Testis (tissue), 3 donors: ENCODE data around the gene PSORS1C1. TPM values are rescaled to one million over a fixed set of nuclear protein-coding genes. Genes with fewer than 3 reads are reported as not detected.

Experiments used
- DNase-seq: peaks from one replicate; pipeline ENCODE4 v3.0.0-alpha.2; 2019
- H3K27ac ChIP-seq, 2 donors: fragments of 200-600 bp; sonication (generic); one replicate each; pipeline ENCODE4 v1.5.1; 2019
- H3K27me3 ChIP-seq: fragments of 200-600 bp; sonication (generic); one replicate; pipeline ENCODE4 v1.5.1; 2019
- H3K36me3 ChIP-seq: fragments of 200-600 bp; sonication (generic); one replicate; pipeline ENCODE4 v1.5.1; 2017; ENCODE audit warnings: low read depth; ENCODE audit errors: missing control alignments
- H3K4me1 ChIP-seq: fragments of 200-600 bp; sonication (generic); one replicate; pipeline ENCODE4 v1.5.1; 2019
- H3K4me3 ChIP-seq, 2 donors: fragments of 200-600 bp; sonication (generic); one replicate each; pipeline ENCODE4 v1.5.1; 2017 to 2019
- H3K9me3 ChIP-seq: fragments of 200-600 bp; sonication (generic); one replicate; pipeline ENCODE4 v1.5.1; 2017
- POLR2A ChIP-seq: fragments of 450-650 bp; IDR thresholded peaks from one replicate; pipeline ENCODE4 v1.6.1; 2017; ENCODE audit warnings: antibody characterized with exemption, mild to moderate bottlenecking, moderate library complexity
- WGBS, 2 donors: methylation state at CpG; one replicate each; pipeline ENCODE4 v1.1.5; 2018; 5-methylcytosine and 5-hydroxymethylcytosine counted together
- intact Hi-C: fragments of 100-400 bp; cut with DNase I; formaldehyde crosslinking; loops from one replicate; pipeline ENCODE4 v1.15.1; 2023; ENCODE audit warnings: low total_unique reads
- polyA plus RNA-seq: library from polyadenylated mRNA; stranded (reverse); fragments of 350-450 nt; fragmentation: Illumina TruSeq; extraction: RNeasy Lipid Tissue Mini Kit (QIAGEN cat#74804); gene quantifications from one replicate; pipeline ENCODE4 v1.2.3, GENCODE V29; 2014; ENCODE audit warnings: low read depth, low replicate concordance; ENCODE audit not compliant: insufficient read depth
- total RNA-seq, 2 donors: library from RNA; depleted of rRNA; stranded (reverse); fragments of >200 nt; gene quantifications; one replicate each; pipeline ENCODE4 v1.2.3, GENCODE V29; 2016
- TF ChIP-seq, protein P1 (sequence below), 3 experiments: fragments of 450-650 bp in 2 of 3; fragments of 200-600 bp in 1 of 3; sonication (generic) in 1 of 3; IDR thresholded peaks; one replicate each; pipeline ENCODE4 v1.5.1; 2016 to 2019; ENCODE audit warnings: antibody characterized with exemption in 3 of 3, mild to moderate bottlenecking in 2 of 3, moderate library complexity in 1 of 3

The PSORS1C1 gene
- total and polyA plus RNA-seq, 3 donors from 2014 or later = 28.0 to 126 (median 32.7) TPM

DNA sequence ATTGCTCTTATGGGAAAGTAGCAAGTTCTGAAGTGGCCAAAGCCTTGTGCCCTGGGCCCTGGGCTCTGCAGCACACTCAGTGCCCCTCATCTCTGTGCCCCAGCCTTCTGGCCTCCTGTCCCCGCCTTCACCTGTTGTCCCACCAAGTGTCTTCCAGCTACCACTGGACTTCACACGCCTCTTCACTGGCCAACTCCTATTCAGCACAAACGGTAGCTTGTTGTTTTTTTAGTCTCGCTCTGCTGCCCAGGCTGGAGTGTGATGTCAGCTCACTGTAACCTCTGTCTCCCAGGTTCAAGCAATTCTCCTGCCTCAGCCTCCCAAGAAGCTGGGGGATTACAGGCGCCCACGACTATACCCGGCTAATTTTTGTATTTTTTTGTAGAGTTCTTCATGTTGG lies 38.2 kb downstream of the PSORS1C1 start:
- Histone ChIP-seq H3K4me1 (peaks cover 7% of the 10 kb centered on the region), H3K27me3 (no peaks in the 10 kb centered on the region), H3K4me3 (no peak overlapping the region), H3K27ac (no peak overlapping the region), H3K9me3 (no peaks in the 10 kb centered on the region), H3K36me3 (no peaks in the 10 kb centered on the region)
- 86 to 94% methylated on average over 7 of the region's 7 CpGs for WGBS, 2 donors
- intact Hi-C loops = no loop called here
- DNase-seq = no peak
- no peak for TF ChIP-seq POLR2A
- TF ChIP-seq, protein P1, sequence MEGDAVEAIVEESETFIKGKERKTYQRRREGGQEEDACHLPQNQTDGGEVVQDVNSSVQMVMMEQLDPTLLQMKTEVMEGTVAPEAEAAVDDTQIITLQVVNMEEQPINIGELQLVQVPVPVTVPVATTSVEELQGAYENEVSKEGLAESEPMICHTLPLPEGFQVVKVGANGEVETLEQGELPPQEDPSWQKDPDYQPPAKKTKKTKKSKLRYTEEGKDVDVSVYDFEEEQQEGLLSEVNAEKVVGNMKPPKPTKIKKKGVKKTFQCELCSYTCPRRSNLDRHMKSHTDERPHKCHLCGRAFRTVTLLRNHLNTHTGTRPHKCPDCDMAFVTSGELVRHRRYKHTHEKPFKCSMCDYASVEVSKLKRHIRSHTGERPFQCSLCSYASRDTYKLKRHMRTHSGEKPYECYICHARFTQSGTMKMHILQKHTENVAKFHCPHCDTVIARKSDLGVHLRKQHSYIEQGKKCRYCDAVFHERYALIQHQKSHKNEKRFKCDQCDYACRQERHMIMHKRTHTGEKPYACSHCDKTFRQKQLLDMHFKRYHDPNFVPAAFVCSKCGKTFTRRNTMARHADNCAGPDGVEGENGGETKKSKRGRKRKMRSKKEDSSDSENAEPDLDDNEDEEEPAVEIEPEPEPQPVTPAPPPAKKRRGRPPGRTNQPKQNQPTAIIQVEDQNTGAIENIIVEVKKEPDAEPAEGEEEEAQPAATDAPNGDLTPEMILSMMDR (IDR thresholded peaks at IDR 0.05) = no peak

DNA sequence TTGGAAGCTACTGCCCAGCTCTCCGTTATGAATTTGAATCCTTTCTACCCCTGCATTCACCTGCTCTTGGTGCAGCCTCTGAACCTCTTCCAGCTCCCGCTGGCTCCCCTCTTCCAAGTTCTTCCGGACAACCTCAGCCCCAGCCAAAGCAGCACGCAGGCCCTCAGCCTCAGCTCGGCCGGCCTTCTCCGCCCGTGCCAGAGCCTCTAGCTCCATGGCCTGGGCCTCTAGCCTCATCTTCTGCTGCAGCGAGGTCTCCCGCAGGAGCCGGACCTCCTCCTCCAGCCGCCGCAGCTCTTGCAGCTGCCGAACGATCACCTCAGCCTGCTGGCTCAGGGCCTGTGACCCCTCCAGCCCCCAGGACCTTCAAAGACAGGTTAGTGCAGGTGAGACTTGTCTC lies 39.8 kb downstream of the PSORS1C1 start:
- TF ChIP-seq, protein P1 (IDR thresholded peaks at IDR 0.05) = no peak
- TF ChIP-seq POLR2A = no peak
- H3K27ac ChIP-seq = no peak overlapping the region
- DNase-seq = no peak
- H3K9me3 ChIP-seq = no peaks in the 10 kb centered on the region
- WGBS, 2 donors = 84 to 95% methylated on average over 13 to 15 of the region's 15 CpGs
- no peaks in the 10 kb centered on the region for H3K36me3 ChIP-seq
- intact Hi-C loops = no loop called here
- peaks cover 11% of the 10 kb centered on the region for H3K4me1 ChIP-seq
- no peaks in the 10 kb centered on the region for H3K27me3 ChIP-seq
- no peak overlapping the region for H3K4me3 ChIP-seq

DNA sequence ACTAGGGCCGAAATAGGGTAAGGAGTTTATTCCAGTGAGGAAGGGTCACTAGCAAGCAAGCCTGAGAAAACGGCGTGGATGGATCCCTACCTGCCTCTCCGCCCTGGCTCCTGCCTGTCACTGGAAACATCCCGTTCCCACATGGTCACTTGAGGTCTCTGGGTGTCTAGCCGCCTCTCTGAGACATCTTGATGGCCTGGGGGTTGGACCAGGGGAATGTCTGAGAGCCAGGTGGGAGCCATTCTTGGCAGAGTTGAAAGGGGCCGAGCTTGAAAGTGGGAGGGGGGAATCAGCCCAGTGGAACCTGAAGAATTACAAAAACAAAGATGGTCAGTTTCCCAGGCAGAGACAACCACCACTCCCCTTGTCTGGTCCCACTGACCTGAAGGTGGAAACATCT lies 42.0 kb downstream of the PSORS1C1 start:
- intact Hi-C loops = no loop called here
- DNase-seq = no peak
- no peak for TF ChIP-seq POLR2A
- TF ChIP-seq, protein P1 (IDR thresholded peaks at IDR 0.05) = no peak
- no peaks in the 10 kb centered on the region for H3K36me3 ChIP-seq
- peaks cover 11% of the 10 kb centered on the region for H3K4me1 ChIP-seq
- no peaks in the 10 kb centered on the region for H3K9me3 ChIP-seq
- no peak overlapping the region for H3K27ac ChIP-seq
- H3K4me3 ChIP-seq = no peak overlapping the region
- 84 to 94% methylated on average over 5 to 7 of the region's 7 CpGs for WGBS, 2 donors
- no peaks in the 10 kb centered on the region for H3K27me3 ChIP-seq

DNA sequence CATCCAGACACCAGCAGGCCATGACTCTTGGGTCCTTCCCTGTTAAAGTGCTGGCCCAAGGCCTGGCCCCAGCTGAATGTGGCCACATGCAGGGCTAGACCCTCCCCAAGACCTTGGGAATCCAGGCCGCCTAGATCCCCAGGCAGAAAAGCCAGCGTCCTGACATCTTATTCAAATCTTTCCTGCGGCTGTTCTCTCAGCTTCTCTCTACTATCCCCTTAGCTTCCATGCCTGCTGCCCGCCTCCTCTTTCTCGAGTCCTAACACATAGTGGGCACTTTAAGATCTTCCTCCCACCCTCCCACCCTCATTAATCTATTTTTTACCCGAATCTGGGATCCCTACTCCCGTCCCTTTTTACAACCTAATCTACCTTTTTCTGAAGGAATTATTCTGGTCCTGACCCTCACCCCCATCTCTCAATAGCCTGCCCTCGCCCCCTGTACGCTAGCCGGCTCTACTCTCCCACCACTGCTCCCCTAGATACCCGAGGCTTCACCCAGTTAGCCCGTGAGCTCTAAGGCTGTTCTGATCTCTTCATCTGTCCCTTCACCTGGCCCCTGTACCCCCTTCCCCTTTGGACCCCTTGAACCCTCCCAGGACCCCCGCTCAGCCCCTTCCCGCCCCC lies 43.0 kb downstream of the PSORS1C1 start, which contains the start of gene CCHCR1:
Gene CCHCR1, minus strand, starts transcription at position 290 of the 627 bp plus-strand sequence. Its CDS starts 202 bp downstream, at position 88.
- Histone ChIP-seq H3K4me3 (peak within 1 kb of the TSS; percentile 57 to 78), H3K4me1 (peaks cover 11% of the 10 kb centered on the region), H3K27me3 (no peaks in the 10 kb centered on the region), H3K36me3 (no peaks in the 10 kb centered on the region), H3K9me3 (no peaks in the 10 kb centered on the region), H3K27ac (peak within 1 kb of the TSS; percentile 74 to 82)
- TF ChIP-seq, protein P1 (IDR thresholded peaks at IDR 0.05) = no peak
- no peak for TF ChIP-seq POLR2A
- intact Hi-C loops = no loop called here
- no peak for DNase-seq
- 3 to 6% methylated on average over 14 of the region's 14 CpGs for WGBS, 2 donors
